ENCODE measurements around the gene TRPM4.
"Not testable (repeated sequence)": the region's sequence is repeated elsewhere in the genome, so short reads cannot be mapped to it uniquely, and the experiment has no call there.

DNA sequence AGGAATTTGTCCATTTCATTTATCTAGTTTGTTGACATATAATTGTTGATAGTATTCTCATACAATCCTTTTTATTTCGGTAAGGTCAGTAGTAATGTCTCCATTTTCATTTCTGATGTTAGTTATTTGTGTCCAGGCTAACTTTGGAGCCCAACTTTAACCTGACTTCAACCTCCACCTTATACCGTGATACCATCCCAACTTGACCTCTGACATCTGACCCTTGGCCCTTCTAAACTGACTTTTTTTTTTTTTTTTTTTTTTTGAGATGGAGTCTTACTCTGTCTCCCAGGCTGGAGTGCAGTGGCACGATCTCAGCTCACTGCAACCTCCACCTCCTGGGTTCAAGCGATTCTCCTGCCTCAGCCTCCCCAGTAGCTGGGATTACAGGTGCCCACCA lies 51.9 kb downstream of the TRPM4 start:
- TF ChIP-seq, protein P1, sequence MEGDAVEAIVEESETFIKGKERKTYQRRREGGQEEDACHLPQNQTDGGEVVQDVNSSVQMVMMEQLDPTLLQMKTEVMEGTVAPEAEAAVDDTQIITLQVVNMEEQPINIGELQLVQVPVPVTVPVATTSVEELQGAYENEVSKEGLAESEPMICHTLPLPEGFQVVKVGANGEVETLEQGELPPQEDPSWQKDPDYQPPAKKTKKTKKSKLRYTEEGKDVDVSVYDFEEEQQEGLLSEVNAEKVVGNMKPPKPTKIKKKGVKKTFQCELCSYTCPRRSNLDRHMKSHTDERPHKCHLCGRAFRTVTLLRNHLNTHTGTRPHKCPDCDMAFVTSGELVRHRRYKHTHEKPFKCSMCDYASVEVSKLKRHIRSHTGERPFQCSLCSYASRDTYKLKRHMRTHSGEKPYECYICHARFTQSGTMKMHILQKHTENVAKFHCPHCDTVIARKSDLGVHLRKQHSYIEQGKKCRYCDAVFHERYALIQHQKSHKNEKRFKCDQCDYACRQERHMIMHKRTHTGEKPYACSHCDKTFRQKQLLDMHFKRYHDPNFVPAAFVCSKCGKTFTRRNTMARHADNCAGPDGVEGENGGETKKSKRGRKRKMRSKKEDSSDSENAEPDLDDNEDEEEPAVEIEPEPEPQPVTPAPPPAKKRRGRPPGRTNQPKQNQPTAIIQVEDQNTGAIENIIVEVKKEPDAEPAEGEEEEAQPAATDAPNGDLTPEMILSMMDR (IDR thresholded peaks at IDR 0.05; ENCODE audit: low read depth, low read length): not testable (repeated sequence)
- TF ChIP-seq EZH2phosphoT487 (IDR thresholded peaks at IDR 0.05; ENCODE audit: low read depth): not testable (repeated sequence)

Data from OCI-LY3 (cell line).